K562 (cell line): Measurements from ENCODE around the gene PCDHB15. TPM values are rescaled to one million over a fixed set of nuclear protein-coding genes. Genes with fewer than 3 reads are reported as not detected.

ENCODE experiments used
- ATAC-seq: fragments of 200-7000 bp; cut with Tn5 transposase; 3 replicates; pipeline ENCODE4 v1.9.1; 2020; ENCODE audit warnings: moderate library complexity
- BruUV-seq: library from RNA; stranded (reverse); fragments of 400-500 nt; replicated peaks from 2 replicates; lab custom pipeline; 2021; lab: Mats Ljungman, UMichigan
- CTCF ChIA-PET: fragments of 300-600 bp; formaldehyde crosslinking; extraction: SDS; loops from one replicate; lab custom pipeline; 2021; ENCODE audit warnings: low intra/inter-chr PET ratio; lab: Yijun Ruan, JAX
- POLR2A ChIA-PET: fragments of 300-600, 350-650 bp; sonication (Branson Sonifier 250); formaldehyde crosslinking; extraction: SDS; loops from one replicate; lab custom pipeline; 2021; ENCODE audit warnings: antibody characterized with exemption, inconsistent platforms; lab: Yijun Ruan, JAX
- DNase-seq, 4 experiments: peaks; one replicate each; pipeline versions ENCODE4 v3.0.0 to v3.0.0-alpha.2; 2011 to 2018; ENCODE audit warnings: low spot score in 3 of 4, mixed read lengths in 3 of 4; ENCODE audit errors: extremely low read depth in 1 of 4
- FAIRE-seq: peaks from 2 replicates; lab custom pipeline; 2011; peaks lifted over from hg19 to GRCh38; lab: Jason Lieb, UNC
- H2AFZ ChIP-seq: 2 replicates; pipeline ENCODE4 v1.6.0; 2011; ENCODE audit warnings: low read depth, low read length, control low read depth, inconsistent platforms
- H3K27ac ChIP-seq: fragments of 200-600 bp; 3 replicates; pipeline ENCODE4 v1.8.0; 2011; ENCODE audit warnings: low read depth, mild to moderate bottlenecking, control low read depth, inconsistent platforms, low read length, moderate library complexity, mixed read lengths; ENCODE audit errors: extremely low read depth
- H3K27me3 ChIP-seq, 2 experiments: fragments of 300-600 bp in 1 of 2; 2 replicates in 1 of 2; 3 replicates in 1 of 2; pipeline versions ENCODE4 v1.6.0 to v1.8.0; 2011; ENCODE audit warnings: inconsistent platforms in 2 of 2, low read length in 2 of 2, mild to moderate bottlenecking in 1 of 2, mixed read lengths in 1 of 2, moderate library complexity in 1 of 2; ENCODE audit not compliant: control insufficient read depth in 2 of 2, insufficient read depth in 2 of 2
- H3K36me3 ChIP-seq: fragments of 300-600 bp; 3 replicates; pipeline ENCODE4 v1.8.0; 2011; ENCODE audit warnings: mild to moderate bottlenecking, low read length, inconsistent platforms; ENCODE audit not compliant: control insufficient read depth, insufficient read depth
- H3K4me1 ChIP-seq, 2 experiments: fragments of 200-600 bp in 1 of 2; replicated peaks in 1 of 2; 2 replicates in 1 of 2; 3 replicates in 1 of 2; pipeline versions ENCODE4 v1.5.1 to v1.8.0; 2011; ENCODE audit warnings: inconsistent platforms in 2 of 2, low read length in 2 of 2, mild to moderate bottlenecking in 1 of 2, mixed read lengths in 1 of 2, moderate library complexity in 1 of 2; ENCODE audit not compliant: control insufficient read depth in 2 of 2, insufficient read depth in 2 of 2
- H3K4me2 ChIP-seq: 2 replicates; pipeline ENCODE4 v1.6.1; 2011; ENCODE audit warnings: low read length, control low read depth, inconsistent platforms, mixed read lengths; ENCODE audit not compliant: insufficient read depth
- H3K4me3 ChIP-seq: fragments of 200-600 bp; sonication (generic), shearing (Covaris generic); 2 replicates; pipeline ENCODE4 v1.5.1; 2016; ENCODE audit warnings: control low read depth, inconsistent platforms
- H3K79me2 ChIP-seq: fragments of 200-600 bp; 3 replicates; pipeline ENCODE4 v1.8.0; 2011; ENCODE audit warnings: low read length, inconsistent platforms; ENCODE audit not compliant: control insufficient read depth, insufficient read depth
- H3K9ac ChIP-seq, 2 experiments: 2 replicates each; pipeline versions ENCODE4 v1.6.0 to v1.6.1; 2011; ENCODE audit warnings: low read depth in 2 of 2, low read length in 2 of 2, control low read depth in 1 of 2, inconsistent platforms in 1 of 2, mild to moderate bottlenecking in 1 of 2, mixed read lengths in 1 of 2; ENCODE audit not compliant: insufficient read depth in 1 of 2
- H3K9me1 ChIP-seq: one replicate; pipeline ENCODE4 v1.6.0; 2011; ENCODE audit warnings: inconsistent platforms, mild to moderate bottlenecking, low read length, moderate library complexity; ENCODE audit not compliant: control insufficient read depth, insufficient read depth
- H3K9me3 ChIP-seq: replicated peaks from 2 replicates; pipeline ENCODE4 v1.5.1; 2011; ENCODE audit warnings: low read depth, low read length, inconsistent platforms; ENCODE audit not compliant: control insufficient read depth, insufficient read depth
- H4K20me1 ChIP-seq: replicated peaks from 2 replicates; pipeline ENCODE4 v1.6.1; 2011; ENCODE audit warnings: low read length, inconsistent platforms, mixed read lengths; ENCODE audit not compliant: control insufficient read depth, insufficient read depth
- CC2D1A ChIP-seq: fragments of 450-650 bp; IDR thresholded peaks from 2 replicates; pipeline ENCODE4 v1.6.1; 2017; ENCODE audit warnings: mild to moderate bottlenecking
- E2F3 ChIP-seq: fragments of 250-450 bp; sonication (Bioruptor Pico); IDR thresholded peaks from 2 replicates; pipeline ENCODE4 v1.4.0; 2020; ENCODE audit warnings: mild to moderate bottlenecking
- MCM5 ChIP-seq: fragments of 450-650 bp; IDR thresholded peaks from 2 replicates; pipeline ENCODE4 v1.6.1; 2016; ENCODE audit warnings: low read depth
- NFE2 ChIP-seq: IDR thresholded peaks from 2 replicates; pipeline ENCODE4 v1.6.1; 2014; ENCODE audit warnings: antibody characterized with exemption, low read depth
- PHF21A ChIP-seq: fragments of 450-650 bp; IDR thresholded peaks from 2 replicates; pipeline ENCODE4 v1.6.1; 2017; ENCODE audit warnings: low read depth, borderline replicate concordance
- PRMT5 ChIP-seq: sonication (generic); formaldehyde crosslinking; IDR thresholded peaks from 2 replicates; pipeline ENCODE4 v1.5.0; 2020; ENCODE audit warnings: missing genetic modification reagents
- RBM22 ChIP-seq: fragments of 200-400 bp; formaldehyde crosslinking; IDR thresholded peaks from 2 replicates; pipeline ENCODE4 v1.6.1; 2018; ENCODE audit warnings: low read length, low read depth; ENCODE audit not compliant: poor library complexity, severe bottlenecking
- SLC30A9 ChIP-seq: fragments of 250-450 bp; sonication (Bioruptor Pico); IDR thresholded peaks from 2 replicates; pipeline ENCODE4 v1.8.0; 2022; ENCODE audit warnings: mild to moderate bottlenecking, moderate library complexity
- SMC3 ChIP-seq: conservative IDR thresholded peaks from 2 replicates; pipeline ENCODE4 v1.6.1; 2011; ENCODE audit warnings: low read depth, low read length, improper control_type of control experiment; ENCODE audit not compliant: insufficient read depth
- TAF9B ChIP-seq: fragments of 450-650 bp; IDR thresholded peaks from 2 replicates; pipeline ENCODE4 v1.6.1; 2018; ENCODE audit warnings: mild to moderate bottlenecking; ENCODE audit not compliant: partially characterized antibody
- ZC3H8 ChIP-seq: fragments of 450-650 bp; IDR thresholded peaks from 2 replicates; pipeline ENCODE4 v1.6.1; 2017
- ZNF282 ChIP-seq: sonication (generic); formaldehyde crosslinking; IDR thresholded peaks from 2 replicates; pipeline ENCODE4 v1.8.1; 2023; ENCODE audit warnings: missing genetic modification reagents
- ZNF444 ChIP-seq: fragments of 250-450 bp; sonication (Bioruptor Pico); IDR thresholded peaks from 2 replicates; pipeline ENCODE4 v1.4.0; 2020; ENCODE audit warnings: mild to moderate bottlenecking, moderate library complexity
- ZSCAN32 ChIP-seq: fragments of 450-650 bp; formaldehyde crosslinking; IDR thresholded peaks from 2 replicates; pipeline ENCODE4 v1.4.0; 2020; ENCODE audit warnings: mild to moderate bottlenecking, moderate library complexity
- WGBS: fragments of 100-300 bp; shearing (Covaris generic); methylation state at CpG from one replicate; pipeline ENCODE4 v1.1.6; 2016; ENCODE audit warnings: low coverage, mixed read lengths; ENCODE audit not compliant: insufficient coverage; ENCODE audit errors: missing lambda C conversion rate; 5-methylcytosine and 5-hydroxymethylcytosine counted together
- in situ Hi-C: fragments of 300-500 bp; cut with MboI; formaldehyde crosslinking; loops from 4 replicates; pipeline ENCODE4 v1.15.0; 2018; ENCODE audit warnings: inconsistent platforms, mixed read lengths
- intact Hi-C: fragments of 100-400 bp; cut with micrococcal nuclease; formaldehyde crosslinking; loops from 2 replicates; pipeline ENCODE4 v1.14.2; 2022
- polyA plus RNA-seq, 8 experiments: library from polyadenylated mRNA; depleted of rRNA in 4 of 8; stranded (reverse) in 5 of 8; unstranded in 3 of 8; fragments of >200 nt; fragmentation: Nextera tagmentation in 2 of 8; fragmentation: Illumina TruSeq in 1 of 8; extraction: Ambion mirVana in 2 of 8; extraction: Trizol in 1 of 8; gene quantifications; 2 replicates each; pipeline versions ENCODE4 v1.2.1 to v1.2.3, GENCODE V29; 2011 to 2014; ENCODE audit warnings: inconsistent platforms in 1 of 8, missing spikeins in 1 of 8
- total RNA-seq, 7 experiments: library from RNA; depleted of rRNA in 6 of 7; stranded (reverse); fragments of >200 nt in 6 of 7; fragmentation: Illumina TruSeq in 2 of 7; extraction: Trizol in 2 of 7; gene quantifications; 2 replicates each; pipeline versions ENCODE4 v1.2.1 to v1.2.3, GENCODE V29; 2011 to 2021; ENCODE audit warnings: low replicate concordance in 1 of 7
- TF ChIP-seq, protein P1 (sequence below): IDR thresholded peaks from 2 replicates; pipeline ENCODE4 v1.6.1; 2011; ENCODE audit warnings: borderline replicate concordance, low read depth, mild to moderate bottlenecking, moderate library complexity, low read length; ENCODE audit not compliant: insufficient read depth, poor library complexity, severe bottlenecking
- TF ChIP-seq, protein P2 (sequence below): sonication (generic); formaldehyde crosslinking; IDR thresholded peaks from 2 replicates; pipeline ENCODE4 v1.8.0; 2022; ENCODE audit warnings: mild to moderate bottlenecking, missing genetic modification reagents

The PCDHB15 gene
- total and polyA plus RNA-seq, 9 of the 15 experiments (the other 6 are each of a cell fraction or from before 2014, with no cell fraction given) = 0.04 to 0.15 (median 0.07) TPM; not detected in 5

DNA sequence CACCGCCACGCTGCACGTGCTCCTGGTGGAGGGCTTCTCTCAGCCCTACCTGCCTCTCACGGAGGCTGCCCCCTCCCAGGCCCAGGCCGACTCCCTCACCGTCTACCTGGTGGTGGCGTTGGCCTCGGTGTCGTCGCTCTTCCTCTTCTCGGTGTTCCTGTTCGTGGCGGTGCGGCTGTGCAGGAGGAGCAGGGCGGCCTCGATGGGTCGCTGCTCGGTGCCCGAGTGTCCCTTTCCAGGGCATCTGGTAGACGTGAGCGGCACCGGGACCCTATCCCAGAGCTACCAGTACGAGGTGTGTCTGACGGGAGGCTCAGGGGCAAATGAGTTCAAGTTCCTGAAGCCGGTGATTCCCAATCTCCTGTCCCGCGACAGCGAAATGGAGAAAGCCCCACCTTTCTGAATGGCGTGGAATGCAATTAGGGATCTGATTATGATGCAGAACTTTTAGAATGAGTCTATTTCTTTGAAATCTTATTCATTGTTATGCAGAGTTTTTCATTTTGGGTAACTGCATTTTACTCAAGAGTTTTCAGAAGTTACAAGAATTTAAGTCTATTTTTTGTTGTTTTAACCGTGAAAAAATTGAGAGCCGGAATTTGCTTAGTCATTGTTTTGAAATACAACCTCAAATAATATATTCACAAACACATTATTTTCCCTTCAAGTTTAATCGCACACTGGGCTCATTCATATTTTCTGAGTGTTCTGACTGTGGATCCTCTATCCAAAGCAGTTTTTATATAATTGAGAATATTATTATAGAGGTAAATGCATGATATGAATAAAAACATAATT lies 8.5 kb upstream of the PCDHB15 start (continued):
- no peak for TF ChIP-seq TAF9B
- TF ChIP-seq NFE2 = peak; percentile 33; the same call in 1 of the 2 replicates

DNA sequence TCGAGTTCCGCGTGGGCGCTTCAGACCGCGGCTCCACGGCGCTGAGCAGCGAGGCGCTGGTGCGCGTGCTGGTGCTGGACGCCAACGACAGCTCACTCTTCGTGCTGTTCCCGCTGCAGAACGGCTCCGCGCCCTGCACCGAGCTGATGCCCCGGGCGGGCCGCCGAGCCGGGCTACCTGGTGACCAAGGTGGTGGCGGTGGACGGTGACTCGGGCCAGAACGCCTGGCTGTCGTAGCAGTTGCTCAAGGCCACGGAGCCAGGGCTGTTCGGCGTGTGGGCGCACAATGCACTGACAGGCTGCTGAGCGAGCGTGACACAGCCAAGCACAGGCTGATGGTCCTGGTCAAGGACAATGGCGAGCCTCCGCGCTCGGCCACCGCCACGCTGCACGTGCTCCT lies 3.7 kb upstream of the PCDHB15 start:
- Histone ChIP-seq H3K36me3 (no peaks in the 10 kb centered on the region), H3K9ac (no peak overlapping the region), H3K9me1 (no peaks in the 10 kb centered on the region), H3K9me3 (no peaks in the 10 kb centered on the region), H2AFZ (no peak overlapping the region), H3K27ac (no peak overlapping the region), H3K4me1 (peaks cover 0 to 12% of the 10 kb centered on the region in 2 experiments; a peak in 1 of 5 replicates), H3K4me2 (no peak overlapping the region), H3K4me3 (no peak overlapping the region), H4K20me1 (no peaks in the 10 kb centered on the region), H3K27me3 (peaks cover 0 to 19% of the 10 kb centered on the region in 2 experiments; a peak in 2 of 5 replicates), H3K79me2 (no peaks in the 10 kb centered on the region)
- ChIA-PET POLR2A (no interaction called here), CTCF (interaction anchor here (0.7 kb wide), 1 partner anchor 13 kb away, joined by 3 read pairs; no protein-coding TSS in a partner anchor)
- 11% methylated on average over 41 of the region's 43 CpGs for WGBS
- DNase-seq (no peak), FAIRE-seq (no peak), ATAC-seq (no peak)
- no TSS peak for BruUV-seq
- in situ Hi-C loops = no loop called here
- intact Hi-C loops = no loop called here
- TF ChIP-seq, protein P1, sequence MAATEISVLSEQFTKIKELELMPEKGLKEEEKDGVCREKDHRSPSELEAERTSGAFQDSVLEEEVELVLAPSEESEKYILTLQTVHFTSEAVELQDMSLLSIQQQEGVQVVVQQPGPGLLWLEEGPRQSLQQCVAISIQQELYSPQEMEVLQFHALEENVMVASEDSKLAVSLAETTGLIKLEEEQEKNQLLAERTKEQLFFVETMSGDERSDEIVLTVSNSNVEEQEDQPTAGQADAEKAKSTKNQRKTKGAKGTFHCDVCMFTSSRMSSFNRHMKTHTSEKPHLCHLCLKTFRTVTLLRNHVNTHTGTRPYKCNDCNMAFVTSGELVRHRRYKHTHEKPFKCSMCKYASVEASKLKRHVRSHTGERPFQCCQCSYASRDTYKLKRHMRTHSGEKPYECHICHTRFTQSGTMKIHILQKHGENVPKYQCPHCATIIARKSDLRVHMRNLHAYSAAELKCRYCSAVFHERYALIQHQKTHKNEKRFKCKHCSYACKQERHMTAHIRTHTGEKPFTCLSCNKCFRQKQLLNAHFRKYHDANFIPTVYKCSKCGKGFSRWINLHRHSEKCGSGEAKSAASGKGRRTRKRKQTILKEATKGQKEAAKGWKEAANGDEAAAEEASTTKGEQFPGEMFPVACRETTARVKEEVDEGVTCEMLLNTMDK = no peak
- TF ChIP-seq ZNF282 (CRISPR knock-in tag) (no peak), SMC3 (no peak), ZNF444 (no peak), E2F3 (CRISPR knock-in tag) (no peak), CC2D1A (no peak), ZC3H8 (no peak), ZSCAN32 (CRISPR knock-in tag) (no peak), PRMT5 (no peak), MCM5 (no peak), SLC30A9 (CRISPR knock-in tag) (no peak), PHF21A (no peak), RBM22 (no peak)
- TF ChIP-seq, protein P2, sequence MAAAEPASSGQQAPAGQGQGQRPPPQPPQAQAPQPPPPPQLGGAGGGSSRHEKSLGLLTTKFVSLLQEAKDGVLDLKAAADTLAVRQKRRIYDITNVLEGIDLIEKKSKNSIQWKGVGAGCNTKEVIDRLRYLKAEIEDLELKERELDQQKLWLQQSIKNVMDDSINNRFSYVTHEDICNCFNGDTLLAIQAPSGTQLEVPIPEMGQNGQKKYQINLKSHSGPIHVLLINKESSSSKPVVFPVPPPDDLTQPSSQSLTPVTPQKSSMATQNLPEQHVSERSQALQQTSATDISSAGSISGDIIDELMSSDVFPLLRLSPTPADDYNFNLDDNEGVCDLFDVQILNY (CRISPR knock-in tag) = no peak
